OCI-LY1 (cell line): ENCODE results near the gene TMPRSS5.

ENCODE experiments used
- H2AFZ ChIP-seq: fragments of 200-600 bp; sonication (generic), shearing (Covaris generic); 2 replicates; pipeline ENCODE4 v1.6.0; 2014; ENCODE audit warnings: antibody characterized with exemption, mild to moderate bottlenecking, low read length
- H3F3A ChIP-seq: fragments of 200-600 bp; sonication (generic), shearing (Covaris generic); 2 replicates; pipeline ENCODE4 v1.6.0; 2014; ENCODE audit warnings: mild to moderate bottlenecking, antibody characterized with exemption, low read length, moderate library complexity; ENCODE audit not compliant: insufficient read depth
- H3K27ac ChIP-seq: fragments of 200-600 bp; sonication (generic); 2 replicates; pipeline ENCODE4 v1.5.1; 2014; ENCODE audit warnings: low read length, mixed run types, mild to moderate bottlenecking, low read depth; ENCODE audit not compliant: poor library complexity, severe bottlenecking
- H3K27me3 ChIP-seq: fragments of 200-600 bp; sonication (generic); 2 replicates; pipeline ENCODE4 v1.6.0; 2014; ENCODE audit warnings: antibody characterized with exemption, mild to moderate bottlenecking, low read length, moderate library complexity; ENCODE audit not compliant: insufficient read depth
- H3K36me3 ChIP-seq: fragments of 200-600 bp; sonication (generic); 2 replicates; pipeline ENCODE4 v1.6.1; 2014; ENCODE audit warnings: mild to moderate bottlenecking, antibody characterized with exemption, low read length, moderate library complexity, mixed read lengths; ENCODE audit not compliant: insufficient read depth
- H3K4me1 ChIP-seq: fragments of 200-600 bp; sonication (generic); 2 replicates; pipeline ENCODE4 v1.5.1; 2014; ENCODE audit warnings: mild to moderate bottlenecking, low read length, moderate library complexity; ENCODE audit not compliant: insufficient read depth, severe bottlenecking
- H3K4me2 ChIP-seq: fragments of 200-600 bp; sonication (generic), shearing (Covaris generic); 2 replicates; pipeline ENCODE4 v1.6.1; 2014; ENCODE audit warnings: low read length
- H3K4me3 ChIP-seq: fragments of 200-600 bp; sonication (generic); 2 replicates; pipeline ENCODE4 v1.5.1; 2014; ENCODE audit warnings: low read length, low read depth, mild to moderate bottlenecking, mixed read lengths; ENCODE audit not compliant: poor library complexity, severe bottlenecking
- H3K79me2 ChIP-seq: fragments of 200-600 bp; shearing (Covaris generic); 2 replicates; pipeline ENCODE4 v1.6.1; 2016; ENCODE audit warnings: mixed run types, low read length, mixed read lengths; ENCODE audit not compliant: insufficient read depth
- H3K9ac ChIP-seq: fragments of 200-600 bp; sonication (generic), shearing (Covaris generic); 2 replicates; pipeline ENCODE4 v1.6.1; 2014; ENCODE audit warnings: mild to moderate bottlenecking, low read length, mixed read lengths
- H3K9me2 ChIP-seq: fragments of 200-600 bp; sonication (generic), shearing (Covaris generic); 2 replicates; pipeline ENCODE4 v1.6.1; 2014; ENCODE audit warnings: low read depth, mild to moderate bottlenecking, low read length, mixed read lengths
- H3K9me3 ChIP-seq: fragments of 200-600 bp; shearing (Covaris generic); 2 replicates; pipeline ENCODE4 v1.6.1; 2014; ENCODE audit warnings: low read length, mixed read lengths
- H4K20me1 ChIP-seq: fragments of 200-600 bp; sonication (generic), shearing (Covaris generic); 2 replicates; pipeline ENCODE4 v1.6.0; 2016; ENCODE audit warnings: mild to moderate bottlenecking, low read length; ENCODE audit not compliant: insufficient read depth
- EZH2 ChIP-seq: fragments of 200-600 bp; sonication (generic), shearing (Covaris generic); IDR thresholded peaks from 2 replicates; pipeline ENCODE4 v1.8.0; 2017; ENCODE audit warnings: borderline replicate concordance, mixed run types, mild to moderate bottlenecking, antibody characterized with exemption, low read length, moderate library complexity, mixed read lengths
- TF ChIP-seq, protein P1 (sequence below): fragments of 200-600 bp; sonication (generic), shearing (Covaris generic); IDR thresholded peaks from 2 replicates; pipeline ENCODE4 v1.5.1; 2017; ENCODE audit warnings: mild to moderate bottlenecking, antibody characterized with exemption, low read length, moderate library complexity, mixed read lengths

Gene TMPRSS5

DNA sequence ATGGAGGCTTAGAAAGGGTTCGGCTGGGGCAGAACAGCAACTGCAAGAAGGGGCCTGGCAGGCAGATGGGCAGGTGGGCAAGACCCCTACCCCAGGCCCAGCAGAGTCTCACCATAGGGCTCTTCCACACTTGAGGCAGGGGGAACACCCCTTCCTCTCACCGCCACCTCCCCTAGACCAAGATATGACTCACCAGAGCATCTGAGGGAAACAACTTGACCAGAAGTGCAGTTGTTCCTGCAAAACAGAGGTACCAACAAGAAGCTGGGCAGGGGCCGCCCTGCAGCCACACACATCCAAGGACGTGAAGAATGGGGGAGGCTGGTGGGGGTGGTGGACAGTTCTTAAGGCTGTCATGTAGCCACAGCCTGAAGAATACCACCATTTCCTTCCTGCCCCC, 10.9 kb downstream of the TMPRSS5 start:
- no peak overlapping the region for H3K4me2 ChIP-seq
- no peaks in the 10 kb centered on the region for H3K27me3 ChIP-seq
- no peaks in the 10 kb centered on the region for H3K79me2 ChIP-seq
- H3K36me3 ChIP-seq, result no peaks in the 10 kb centered on the region
- no peaks in the 10 kb centered on the region for H3K9me2 ChIP-seq
- no peak overlapping the region for H3K9ac ChIP-seq
- H3K4me3 ChIP-seq, result no peak overlapping the region
- no peak overlapping the region for H2AFZ ChIP-seq
- H3K4me1 ChIP-seq, result no peaks in the 10 kb centered on the region
- TF ChIP-seq, protein P1, sequence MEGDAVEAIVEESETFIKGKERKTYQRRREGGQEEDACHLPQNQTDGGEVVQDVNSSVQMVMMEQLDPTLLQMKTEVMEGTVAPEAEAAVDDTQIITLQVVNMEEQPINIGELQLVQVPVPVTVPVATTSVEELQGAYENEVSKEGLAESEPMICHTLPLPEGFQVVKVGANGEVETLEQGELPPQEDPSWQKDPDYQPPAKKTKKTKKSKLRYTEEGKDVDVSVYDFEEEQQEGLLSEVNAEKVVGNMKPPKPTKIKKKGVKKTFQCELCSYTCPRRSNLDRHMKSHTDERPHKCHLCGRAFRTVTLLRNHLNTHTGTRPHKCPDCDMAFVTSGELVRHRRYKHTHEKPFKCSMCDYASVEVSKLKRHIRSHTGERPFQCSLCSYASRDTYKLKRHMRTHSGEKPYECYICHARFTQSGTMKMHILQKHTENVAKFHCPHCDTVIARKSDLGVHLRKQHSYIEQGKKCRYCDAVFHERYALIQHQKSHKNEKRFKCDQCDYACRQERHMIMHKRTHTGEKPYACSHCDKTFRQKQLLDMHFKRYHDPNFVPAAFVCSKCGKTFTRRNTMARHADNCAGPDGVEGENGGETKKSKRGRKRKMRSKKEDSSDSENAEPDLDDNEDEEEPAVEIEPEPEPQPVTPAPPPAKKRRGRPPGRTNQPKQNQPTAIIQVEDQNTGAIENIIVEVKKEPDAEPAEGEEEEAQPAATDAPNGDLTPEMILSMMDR, result no peak
- no peak for TF ChIP-seq EZH2
- H3K27ac ChIP-seq, result no peak overlapping the region
- H3F3A ChIP-seq, result no peaks in the 10 kb centered on the region
- no peaks in the 10 kb centered on the region for H3K9me3 ChIP-seq
- no peaks in the 10 kb centered on the region for H4K20me1 ChIP-seq

DNA sequence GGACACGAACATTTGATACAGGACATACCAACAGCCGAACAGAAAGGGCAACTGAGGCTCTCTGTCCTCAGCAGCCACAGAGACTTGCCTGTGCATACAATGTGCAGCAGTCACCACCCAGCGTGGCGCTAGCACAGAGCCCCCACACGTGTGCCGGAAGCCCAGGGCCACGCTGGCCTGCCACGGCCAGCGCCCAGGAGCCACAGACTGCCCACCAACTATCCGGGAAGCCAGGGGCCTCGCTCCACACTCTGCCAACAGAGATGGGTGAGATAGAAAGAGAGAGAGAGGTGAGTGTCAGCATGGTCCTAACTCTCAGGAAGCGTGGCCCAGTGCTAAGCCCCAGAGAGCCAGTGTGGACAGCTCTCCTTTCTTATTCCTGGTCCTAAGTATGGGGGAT, 11.7 kb downstream of the TMPRSS5 start:
- H3K9ac ChIP-seq, result no peak overlapping the region
- H3F3A ChIP-seq, result no peaks in the 10 kb centered on the region
- H3K4me3 ChIP-seq, result no peak overlapping the region
- H2AFZ ChIP-seq, result no peak overlapping the region
- no peaks in the 10 kb centered on the region for H3K4me1 ChIP-seq
- H3K4me2 ChIP-seq, result no peak overlapping the region
- H3K9me2 ChIP-seq, result no peaks in the 10 kb centered on the region
- no peaks in the 10 kb centered on the region for H3K79me2 ChIP-seq
- H3K27ac ChIP-seq, result no peak overlapping the region
- no peaks in the 10 kb centered on the region for H3K36me3 ChIP-seq
- no peaks in the 10 kb centered on the region for H3K9me3 ChIP-seq
- H4K20me1 ChIP-seq, result no peaks in the 10 kb centered on the region
- no peak for TF ChIP-seq EZH2
- TF ChIP-seq, protein P1, result no peak
- no peaks in the 10 kb centered on the region for H3K27me3 ChIP-seq

DNA sequence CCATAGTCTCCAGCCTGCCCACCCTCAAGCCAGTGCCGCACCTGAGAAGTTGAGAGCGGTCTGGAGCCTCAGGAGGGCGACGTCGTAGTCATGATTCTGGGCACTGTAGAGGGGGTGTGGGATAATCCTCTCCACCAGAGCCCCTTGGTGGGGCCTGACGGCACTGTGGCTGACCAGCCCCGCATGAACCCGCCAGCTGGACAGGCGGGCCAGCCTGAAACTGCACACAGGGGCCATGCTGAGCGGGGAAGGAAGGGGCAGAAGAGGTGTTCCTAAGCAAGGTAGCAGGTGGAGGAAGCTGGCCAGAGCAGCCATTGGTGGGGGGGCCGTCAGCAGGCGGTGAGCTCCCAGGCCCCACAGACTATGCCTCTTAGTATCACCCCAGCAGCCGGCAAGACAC, 13.1 kb downstream of the TMPRSS5 start:
- Histone ChIP-seq H3K9me2 (no peaks in the 10 kb centered on the region), H3K9me3 (no peaks in the 10 kb centered on the region), H3K4me1 (no peaks in the 10 kb centered on the region), H3K9ac (no peak overlapping the region), H3K4me3 (no peak overlapping the region), H3F3A (no peaks in the 10 kb centered on the region), H4K20me1 (no peaks in the 10 kb centered on the region), H2AFZ (no peak overlapping the region), H3K79me2 (no peaks in the 10 kb centered on the region), H3K36me3 (no peaks in the 10 kb centered on the region), H3K27me3 (no peaks in the 10 kb centered on the region), H3K4me2 (no peak overlapping the region), H3K27ac (no peak overlapping the region)
- no peak for TF ChIP-seq EZH2
- TF ChIP-seq, protein P1, result no peak
